Muscle layer of duodenum (tissue), 2 donors: ENCODE measurements around the gene SLC27A2.
"Not testable (repeated sequence)": the region's sequence is repeated elsewhere in the genome, so short reads cannot be mapped to it uniquely, and the experiment has no call there.

Experiments used
- H3K27ac ChIP-seq: one replicate; pipeline ENCODE4 v1.7.0; 2013; ENCODE audit warnings: mild to moderate bottlenecking, low read length
- H3K27me3 ChIP-seq: one replicate; pipeline ENCODE4 v1.7.0; 2013; ENCODE audit warnings: low read depth, mild to moderate bottlenecking, control low read depth, low read length
- H3K36me3 ChIP-seq, 2 donors: one replicate each; pipeline ENCODE4 v1.7.0; 2013; ENCODE audit warnings: low read length in 2 of 2, control low read depth in 1 of 2, mild to moderate bottlenecking in 1 of 2; ENCODE audit not compliant: insufficient read depth in 2 of 2, control insufficient read depth in 1 of 2
- H3K4me1 ChIP-seq, 2 donors: one replicate each; pipeline ENCODE4 v1.7.0; 2013; ENCODE audit warnings: low read length in 2 of 2, mild to moderate bottlenecking in 2 of 2, control low read depth in 1 of 2, moderate library complexity in 1 of 2; ENCODE audit not compliant: insufficient read depth in 2 of 2, control insufficient read depth in 1 of 2
- H3K4me3 ChIP-seq, 2 donors: one replicate each; pipeline ENCODE4 v1.7.0; 2013; ENCODE audit warnings: low read length in 2 of 2, low read depth in 1 of 2, mild to moderate bottlenecking in 1 of 2
- H3K9me3 ChIP-seq, 2 donors: one replicate each; pipeline ENCODE4 v1.7.0; 2013; ENCODE audit warnings: low read length in 2 of 2, control low read depth in 1 of 2, mild to moderate bottlenecking in 1 of 2; ENCODE audit not compliant: control insufficient read depth in 1 of 2
- donor health status: healthy.

Gene SLC27A2

GRCh38 chr15:50181969-50182218 is at the start of gene SLC27A2:
Gene SLC27A2 (plus strand): TSS chr15:50182196. CDS start chr15:50182428, 232 bp downstream.
- peak within 1 kb of the TSS; percentile 59 to 75 for H3K4me3 ChIP-seq
- no peaks in the 10 kb centered on the region for H3K9me3 ChIP-seq
- no peaks in the 10 kb centered on the region for H3K36me3 ChIP-seq
- H3K27me3 ChIP-seq: peaks cover 8% of the 10 kb centered on the region
- H3K27ac ChIP-seq: no peak within 1 kb of the TSS
- H3K4me1 ChIP-seq: peaks cover 0 to 14% of the 10 kb centered on the region in 2 donors

- H3K36me3 ChIP-seq, H3K27ac ChIP-seq, H3K4me3 ChIP-seq, H3K27me3 ChIP-seq, H3K4me1 ChIP-seq, H3K9me3 ChIP-seq: not testable (repeated sequence)
Observed at GRCh38 chr15:50132251-50132984, 49.6 kb upstream of the SLC27A2 start.

GRCh38 chr15:50134524-50135024 is 47.4 kb upstream of the SLC27A2 start:
- Histone ChIP-seq H3K4me3 (no peak overlapping the region), H3K4me1 (peaks cover 0 to 9% of the 10 kb centered on the region in 2 donors), H3K9me3 (no peaks in the 10 kb centered on the region), H3K36me3 (peaks cover 0 to 4% of the 10 kb centered on the region in 2 donors), H3K27me3 (no peaks in the 10 kb centered on the region), H3K27ac (peak overlapping the region; percentile 79)

- Histone ChIP-seq H3K27ac (peak overlapping the region; percentile 79), H3K9me3 (no peaks in the 10 kb centered on the region), H3K4me1 (peaks cover 0 to 9% of the 10 kb centered on the region in 2 donors), H3K27me3 (no peaks in the 10 kb centered on the region), H3K4me3 (no peak overlapping the region), H3K36me3 (peaks cover 0 to 4% of the 10 kb centered on the region in 2 donors)
Observed at GRCh38 chr15:50135031-50135551, 46.9 kb upstream of the SLC27A2 start.

GRCh38 chr15:50137330-50137761 is 44.6 kb upstream of the SLC27A2 start:
- Histone ChIP-seq H3K27ac (no peak overlapping the region), H3K9me3 (no peaks in the 10 kb centered on the region), H3K36me3 (peaks cover 0 to 4% of the 10 kb centered on the region in 2 donors), H3K4me1 (peaks cover 3 to 12% of the 10 kb centered on the region in 2 donors), H3K4me3 (no peak overlapping the region), H3K27me3 (no peaks in the 10 kb centered on the region)

GRCh38 chr15:50137893-50138292 is 44.1 kb upstream of the SLC27A2 start:
- no peak overlapping the region for H3K27ac ChIP-seq
- no peaks in the 10 kb centered on the region for H3K9me3 ChIP-seq
- H3K4me3 ChIP-seq: no peak overlapping the region
- peaks cover 3 to 15% of the 10 kb centered on the region in 2 donors for H3K4me1 ChIP-seq
- peaks cover 0 to 4% of the 10 kb centered on the region in 2 donors for H3K36me3 ChIP-seq
- H3K27me3 ChIP-seq: no peaks in the 10 kb centered on the region

GRCh38 chr15:50138391-50138790 is 43.6 kb upstream of the SLC27A2 start:
- H3K4me1 ChIP-seq: peaks cover 3 to 17% of the 10 kb centered on the region in 2 donors
- peaks cover 0 to 4% of the 10 kb centered on the region in 2 donors for H3K36me3 ChIP-seq
- no peaks in the 10 kb centered on the region for H3K27me3 ChIP-seq
- H3K4me3 ChIP-seq: no peak overlapping the region
- no peaks in the 10 kb centered on the region for H3K9me3 ChIP-seq
- no peak overlapping the region for H3K27ac ChIP-seq

GRCh38 chr15:50140098-50140497 is 41.9 kb upstream of the SLC27A2 start:
- Histone ChIP-seq H3K4me1 (peaks cover 3 to 11% of the 10 kb centered on the region in 2 donors), H3K36me3 (no peaks in the 10 kb centered on the region), H3K9me3 (no peaks in the 10 kb centered on the region), H3K27ac (no peak overlapping the region), H3K4me3 (no peak overlapping the region), H3K27me3 (no peaks in the 10 kb centered on the region)

- H3K4me3 ChIP-seq: no peak overlapping the region
- no peaks in the 10 kb centered on the region for H3K36me3 ChIP-seq
- no peaks in the 10 kb centered on the region for H3K9me3 ChIP-seq
- peaks cover 3 to 11% of the 10 kb centered on the region in 2 donors for H3K4me1 ChIP-seq
- H3K27ac ChIP-seq: no peak overlapping the region
- no peaks in the 10 kb centered on the region for H3K27me3 ChIP-seq
Observed at GRCh38 chr15:50140983-50141382, 41.0 kb upstream of the SLC27A2 start.

- peaks cover 3 to 8% of the 10 kb centered on the region in 2 donors for H3K4me1 ChIP-seq
Observed at GRCh38 chr15:50141856-50142255, 40.1 kb upstream of the SLC27A2 start.

GRCh38 chr15:50143255-50143860 is 38.6 kb upstream of the SLC27A2 start:
- Histone ChIP-seq H3K4me3 (no peak overlapping the region), H3K36me3 (no peaks in the 10 kb centered on the region), H3K27me3 (no peaks in the 10 kb centered on the region), H3K27ac (no peak overlapping the region), H3K4me1 (peaks cover 3 to 8% of the 10 kb centered on the region in 2 donors), H3K9me3 (no peaks in the 10 kb centered on the region)

More at GRCh38 chr15:50141856-50142255, 40.1 kb upstream of the SLC27A2 start:
- no peaks in the 10 kb centered on the region for H3K9me3 ChIP-seq
- H3K36me3 ChIP-seq: no peaks in the 10 kb centered on the region
- H3K4me3 ChIP-seq: no peak overlapping the region
- no peaks in the 10 kb centered on the region for H3K27me3 ChIP-seq
- no peak overlapping the region for H3K27ac ChIP-seq
